ENCODE data around the gene BAG3. TPM values are rescaled to one million over a fixed set of nuclear protein-coding genes. Genes with fewer than 3 reads are reported as not detected.

BAG3 gene
- total RNA-seq, 4 donors from 2014 or later = 337 to 626 (median 393) TPM

- intact Hi-C loops (cut with DNase I; ENCODE audit: low total_unique reads) = loop anchor here (10.0 kb wide), 1 partner anchor 629 kb away; the partner anchor contains the start of gene NANOS1
- Histone ChIP-seq H3K9me3 (no peaks in the 10 kb centered on the region), H3K27ac (peak overlapping the region; percentile 91 to 99 (median 97)), H3K27me3 (no peaks in the 10 kb centered on the region), H3K4me3 (peak overlapping the region; percentile 80 to 85 (median 80)), H3K36me3 (no peaks in the 10 kb centered on the region), H3K4me1 (peaks cover 47 to 56% of the 10 kb centered on the region in 2 donors)
- TF ChIP-seq, protein P1, sequence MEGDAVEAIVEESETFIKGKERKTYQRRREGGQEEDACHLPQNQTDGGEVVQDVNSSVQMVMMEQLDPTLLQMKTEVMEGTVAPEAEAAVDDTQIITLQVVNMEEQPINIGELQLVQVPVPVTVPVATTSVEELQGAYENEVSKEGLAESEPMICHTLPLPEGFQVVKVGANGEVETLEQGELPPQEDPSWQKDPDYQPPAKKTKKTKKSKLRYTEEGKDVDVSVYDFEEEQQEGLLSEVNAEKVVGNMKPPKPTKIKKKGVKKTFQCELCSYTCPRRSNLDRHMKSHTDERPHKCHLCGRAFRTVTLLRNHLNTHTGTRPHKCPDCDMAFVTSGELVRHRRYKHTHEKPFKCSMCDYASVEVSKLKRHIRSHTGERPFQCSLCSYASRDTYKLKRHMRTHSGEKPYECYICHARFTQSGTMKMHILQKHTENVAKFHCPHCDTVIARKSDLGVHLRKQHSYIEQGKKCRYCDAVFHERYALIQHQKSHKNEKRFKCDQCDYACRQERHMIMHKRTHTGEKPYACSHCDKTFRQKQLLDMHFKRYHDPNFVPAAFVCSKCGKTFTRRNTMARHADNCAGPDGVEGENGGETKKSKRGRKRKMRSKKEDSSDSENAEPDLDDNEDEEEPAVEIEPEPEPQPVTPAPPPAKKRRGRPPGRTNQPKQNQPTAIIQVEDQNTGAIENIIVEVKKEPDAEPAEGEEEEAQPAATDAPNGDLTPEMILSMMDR (IDR thresholded peaks at IDR 0.05 in 4 of 5, conservative IDR thresholded peaks at IDR 0.05 in 1 of 5) = no peak
- TF ChIP-seq POLR2A (IDR thresholded peaks at IDR 0.05) = no peak
- ATAC-seq (no peak), DNase-seq (no peak)
- in situ Hi-C loops (cut with MboI; ENCODE audit: low sequenced_read_pairs in 4 of 4) = loop anchor here in 1 of 4 donors (10.0 kb wide), 1 partner anchor 59 kb away; the partner anchor contains the start of gene TIAL1
Observed at GRCh38 chr10:119653916-119654315, 2.7 kb downstream of the BAG3 start.

DNA sequence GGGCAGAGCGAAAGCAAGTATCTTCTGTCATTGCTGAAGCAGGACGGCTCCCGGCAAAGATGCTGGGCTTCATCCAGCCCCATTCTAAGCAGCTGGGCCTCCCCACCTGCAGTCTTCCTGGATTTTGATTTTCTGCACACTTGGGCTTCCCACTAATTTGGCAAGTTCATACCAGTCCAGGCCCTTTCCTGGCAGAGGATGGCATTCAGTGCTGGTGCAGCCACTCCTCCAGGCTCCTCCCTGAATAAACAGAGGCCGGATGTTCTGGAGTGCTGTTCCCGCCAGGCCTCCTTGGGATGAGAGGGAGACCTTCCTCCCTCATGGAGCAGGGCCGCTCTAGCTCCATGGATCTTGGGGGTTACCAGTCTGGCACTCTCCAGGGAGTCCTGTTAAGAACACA lies 3.4 kb downstream of the BAG3 start:
- Histone ChIP-seq H3K27ac (peak overlapping the region; percentile 91 to 99 (median 97)), H3K4me1 (peaks cover 53 to 62% of the 10 kb centered on the region in 2 donors), H3K9me3 (no peaks in the 10 kb centered on the region), H3K4me3 (peak overlapping the region; percentile 80 to 85 (median 80)), H3K27me3 (no peaks in the 10 kb centered on the region), H3K36me3 (no peaks in the 10 kb centered on the region)
- DNase-seq (peak in 1 of 2 donors; percentile 38), ATAC-seq (no peak)
- intact Hi-C loops (cut with DNase I; ENCODE audit: low total_unique reads) = loop anchor here (10.0 kb wide), 1 partner anchor 630 kb away; the partner anchor contains the start of gene NANOS1
- TF ChIP-seq, protein P1 (IDR thresholded peaks at IDR 0.05 in 4 of 5, conservative IDR thresholded peaks at IDR 0.05 in 1 of 5) = no peak
- TF ChIP-seq POLR2A (IDR thresholded peaks at IDR 0.05) = no peak
- in situ Hi-C loops (cut with MboI; ENCODE audit: low sequenced_read_pairs in 4 of 4) = loop anchor here in 1 of 4 donors (10.0 kb wide), 1 partner anchor 60 kb away; the partner anchor contains the start of gene TIAL1

- Histone ChIP-seq H3K36me3 (no peaks in the 10 kb centered on the region), H3K4me3 (peak overlapping the region; percentile 80 to 85 (median 80)), H3K27ac (peak overlapping the region; percentile 91 to 99 (median 97)), H3K27me3 (no peaks in the 10 kb centered on the region), H3K4me1 (peaks cover 64 to 72% of the 10 kb centered on the region in 2 donors), H3K9me3 (no peaks in the 10 kb centered on the region)
- in situ Hi-C loops (cut with MboI; ENCODE audit: low sequenced_read_pairs in 4 of 4) = loop anchor here in 1 of 4 donors (10.0 kb wide), 1 partner anchor 61 kb away; the partner anchor contains the start of gene TIAL1
- intact Hi-C loops (cut with DNase I; ENCODE audit: low total_unique reads) = loop anchor here (1.0 to 10.0 kb wide), 2 partner anchors 26 to 631 kb away; partner anchors contain the start of gene NANOS1
- DNase-seq = peak; percentile 84 to 89
- peak; percentile 78 to 87 for TF ChIP-seq POLR2A (IDR thresholded peaks at IDR 0.05)
- TF ChIP-seq, protein P1 (IDR thresholded peaks at IDR 0.05 in 4 of 5, conservative IDR thresholded peaks at IDR 0.05 in 1 of 5) = no peak
- ATAC-seq = peak; percentile 34 to 48
Observed at GRCh38 chr10:119655566-119656001, 4.4 kb downstream of the BAG3 start.

- in situ Hi-C loops (cut with MboI; ENCODE audit: low sequenced_read_pairs in 4 of 4) = loop anchor here in 1 of 4 donors (10.0 kb wide), 1 partner anchor 62 kb away; the partner anchor contains the start of gene TIAL1
- H3K4me3 ChIP-seq = peak overlapping the region; percentile 41 to 85 (median 80)
- intact Hi-C loops (cut with DNase I; ENCODE audit: low total_unique reads) = loop anchor here (10.0 kb wide), 1 partner anchor 632 kb away; the partner anchor contains the start of gene NANOS1
Observed at GRCh38 chr10:119656760-119657159, 5.6 kb downstream of the BAG3 start.

More at GRCh38 chr10:119656760-119657159, 5.6 kb downstream of the BAG3 start:
- Histone ChIP-seq H3K27ac (peak overlapping the region; percentile 91 to 99 (median 97)), H3K4me1 (peaks cover 76 to 82% of the 10 kb centered on the region in 2 donors), H3K9me3 (no peaks in the 10 kb centered on the region), H3K36me3 (no peaks in the 10 kb centered on the region), H3K27me3 (no peaks in the 10 kb centered on the region)
- no peak for ATAC-seq
- DNase-seq = peak in 1 of 2 donors; percentile 10
- TF ChIP-seq, protein P1 (IDR thresholded peaks at IDR 0.05 in 4 of 5, conservative IDR thresholded peaks at IDR 0.05 in 1 of 5) = no peak
- no peak for TF ChIP-seq POLR2A (IDR thresholded peaks at IDR 0.05)
